Parathyroid adenoma (tissue), 2 donors: ENCODE results near the gene TST.

ENCODE experiments used
- H2AFZ ChIP-seq: fragments of 300-600 bp; sonication (generic); one replicate; pipeline ENCODE4 v1.7.0; 2017; ENCODE audit warnings: antibody characterized with exemption, mild to moderate bottlenecking
- H3K27ac ChIP-seq: fragments of 300-600 bp; sonication (generic); one replicate; pipeline ENCODE4 v1.7.0; 2017
- H3K27me3 ChIP-seq: fragments of 300-600 bp; sonication (generic); one replicate; pipeline ENCODE4 v1.7.0; 2017; ENCODE audit warnings: low read length; ENCODE audit not compliant: control insufficient read depth, insufficient read depth
- H3K36me3 ChIP-seq: fragments of 300-600 bp; sonication (generic); one replicate; pipeline ENCODE4 v1.7.0; 2017; ENCODE audit warnings: low read length; ENCODE audit not compliant: control insufficient read depth, insufficient read depth
- H3K4me1 ChIP-seq: fragments of 300-600 bp; sonication (generic); one replicate; pipeline ENCODE4 v1.7.0; 2017; ENCODE audit warnings: control low read depth
- H3K4me2 ChIP-seq: fragments of 300-600 bp; sonication (generic); one replicate; pipeline ENCODE4 v1.7.0; 2017; ENCODE audit warnings: low read length
- H3K4me3 ChIP-seq: fragments of 300-600 bp; sonication (generic); one replicate; pipeline ENCODE4 v1.7.0; 2017; ENCODE audit warnings: low read depth, low read length
- H3K79me2 ChIP-seq: fragments of 300-600 bp; sonication (generic); one replicate; pipeline ENCODE4 v1.7.0; 2017; ENCODE audit warnings: control low read depth
- H3K9ac ChIP-seq: fragments of 300-600 bp; sonication (generic); one replicate; pipeline ENCODE4 v1.7.0; 2017; ENCODE audit warnings: mild to moderate bottlenecking
- H3K9me3 ChIP-seq: fragments of 300-600 bp; sonication (generic); one replicate; pipeline ENCODE4 v1.7.0; 2017; ENCODE audit warnings: low read length; ENCODE audit not compliant: control insufficient read depth
- CTCF ChIP-seq: fragments of 300-600 bp; sonication (generic); IDR thresholded peaks from one replicate; pipeline ENCODE4 v1.7.0; 2017; ENCODE audit warnings: antibody characterized with exemption, mild to moderate bottlenecking
- donor health status: primary hyperparathyroidism.

Gene TST

GRCh38 chr22:37002633-37003032, 16.6 kb downstream of the TST start:
- Histone ChIP-seq H3K4me3 (no peak overlapping the region), H3K9ac (no peak overlapping the region), H3K79me2 (no peaks in the 10 kb centered on the region), H3K9me3 (no peaks in the 10 kb centered on the region), H3K4me1 (no peaks in the 10 kb centered on the region), H3K4me2 (no peak overlapping the region), H3K27me3 (no peaks in the 10 kb centered on the region), H2AFZ (no peak overlapping the region), H3K27ac (no peak overlapping the region), H3K36me3 (no peaks in the 10 kb centered on the region)
- no peak for TF ChIP-seq CTCF

- Histone ChIP-seq H3K4me3 (no peak overlapping the region), H3K4me1 (no peaks in the 10 kb centered on the region), H3K27me3 (no peaks in the 10 kb centered on the region), H3K4me2 (no peak overlapping the region), H3K9ac (no peak overlapping the region), H2AFZ (no peak overlapping the region), H3K36me3 (no peaks in the 10 kb centered on the region), H3K9me3 (no peaks in the 10 kb centered on the region), H3K27ac (no peak overlapping the region), H3K79me2 (no peaks in the 10 kb centered on the region)
- TF ChIP-seq CTCF: no peak
These were observed 17.4 kb downstream of the TST start for GRCh38 chr22:37001826-37002225.

- no peaks in the 10 kb centered on the region for H3K27me3 ChIP-seq
These were observed 18.3 kb downstream of the TST start for GRCh38 chr22:37000676-37001534.

GRCh38 chr22:36999463-36999862, 19.8 kb downstream of the TST start:
- H3K4me3 ChIP-seq: no peak overlapping the region
- H3K4me2 ChIP-seq: no peak overlapping the region
- no peak overlapping the region for H3K27ac ChIP-seq

More at GRCh38 chr22:37000676-37001534, 18.3 kb downstream of the TST start:
- Histone ChIP-seq H3K79me2 (no peaks in the 10 kb centered on the region), H3K4me3 (no peak overlapping the region), H3K4me1 (no peaks in the 10 kb centered on the region), H3K9ac (no peak overlapping the region), H3K36me3 (no peaks in the 10 kb centered on the region), H3K27ac (no peak overlapping the region), H3K4me2 (no peak overlapping the region), H2AFZ (no peak overlapping the region), H3K9me3 (no peaks in the 10 kb centered on the region)
- no peak for TF ChIP-seq CTCF

More at GRCh38 chr22:36999463-36999862, 19.8 kb downstream of the TST start:
- no peak overlapping the region for H2AFZ ChIP-seq
- H3K9ac ChIP-seq: no peak overlapping the region
- TF ChIP-seq CTCF: no peak
- H3K27me3 ChIP-seq: no peaks in the 10 kb centered on the region
- H3K36me3 ChIP-seq: no peaks in the 10 kb centered on the region
- H3K9me3 ChIP-seq: no peaks in the 10 kb centered on the region
- no peaks in the 10 kb centered on the region for H3K4me1 ChIP-seq
- no peaks in the 10 kb centered on the region for H3K79me2 ChIP-seq
